ENCODE results near the gene CTAGE1.

The CTAGE1 gene

GRCh38 chr18:22434973-22435608 is 17.4 kb upstream of the CTAGE1 start:
- no peak overlapping the region for H3K4me3 ChIP-seq (replicated peaks; ENCODE audit: low read depth, low read length)
- peak; percentile 74 for DNase-seq (ENCODE audit: low read depth)
- TF ChIP-seq CTCF (IDR thresholded peaks at IDR 0.05; ENCODE audit: low read length, missing control alignments): no peak

- H3K4me3 ChIP-seq (replicated peaks; ENCODE audit: low read depth, low read length): no peak overlapping the region
- peak; percentile 71 for DNase-seq (ENCODE audit: low read depth)
- TF ChIP-seq CTCF (IDR thresholded peaks at IDR 0.05; ENCODE audit: low read length, missing control alignments): no peak
These were observed 16.2 kb upstream of the CTAGE1 start for GRCh38 chr18:22433956-22434355.

- no peak for TF ChIP-seq CTCF (IDR thresholded peaks at IDR 0.05; ENCODE audit: low read length, missing control alignments)
- peak; percentile 95 for DNase-seq (ENCODE audit: low read depth)
- H3K4me3 ChIP-seq (replicated peaks; ENCODE audit: low read depth, low read length): peak overlapping the region; percentile 23
These were observed 15.0 kb upstream of the CTAGE1 start for GRCh38 chr18:22432657-22433137.

GRCh38 chr18:22429564-22429963 is 11.8 kb upstream of the CTAGE1 start:
- H3K4me3 ChIP-seq (replicated peaks; ENCODE audit: low read depth, low read length): no peak overlapping the region
- no peak for DNase-seq (ENCODE audit: low read depth)
- TF ChIP-seq CTCF (IDR thresholded peaks at IDR 0.05; ENCODE audit: low read length, missing control alignments): no peak

GRCh38 chr18:22428672-22429071 is 11.0 kb upstream of the CTAGE1 start:
- no peak for DNase-seq (ENCODE audit: low read depth)
- TF ChIP-seq CTCF (IDR thresholded peaks at IDR 0.05; ENCODE audit: low read length, missing control alignments): no peak
- no peak overlapping the region for H3K4me3 ChIP-seq (replicated peaks; ENCODE audit: low read depth, low read length)

GRCh38 chr18:22427822-22428549 is 10.3 kb upstream of the CTAGE1 start:
- H3K4me3 ChIP-seq (replicated peaks; ENCODE audit: low read depth, low read length): no peak overlapping the region
- no peak for DNase-seq (ENCODE audit: low read depth)
- TF ChIP-seq CTCF (IDR thresholded peaks at IDR 0.05; ENCODE audit: low read length, missing control alignments): no peak
